Endothelial cell of umbilical vein (primary cell): Measurements from ENCODE around the gene CCBE1. TPM values are rescaled to one million over a fixed set of nuclear protein-coding genes. Genes with fewer than 3 reads are reported as not detected.

Experiments used
- BruUV-seq: library from RNA; stranded (reverse); fragments of 400-500 nt; replicated peaks from 2 replicates; lab custom pipeline; 2021; lab: Mats Ljungman, UMichigan
- CTCF ChIA-PET: fragments of 300-600, 350-600 bp; sonication (Branson Sonifier 250); formaldehyde crosslinking; loops from one replicate; lab custom pipeline; 2021; ENCODE audit warnings: antibody characterized with exemption, inconsistent platforms; lab: Charles Lee
- POLR2A ChIA-PET: fragments of 300-600, 350-600 bp; sonication (Branson Sonifier 250); formaldehyde crosslinking; loops from one replicate; lab custom pipeline; 2021; ENCODE audit warnings: antibody characterized with exemption, inconsistent platforms; lab: Charles Lee
- DNase-seq: peaks from one replicate; pipeline ENCODE4 v3.0.0-alpha.2; 2011; ENCODE audit warnings: low read depth, low spot score
- FAIRE-seq: peaks from 2 replicates; lab custom pipeline; 2011; peaks lifted over from hg19 to GRCh38; lab: Jason Lieb, UNC
- H2AFZ ChIP-seq: 2 replicates; pipeline ENCODE4 v1.6.0; 2012; ENCODE audit warnings: low read depth, low read length, control low read depth, inconsistent platforms
- H3K27ac ChIP-seq: 2 replicates; pipeline ENCODE4 v1.5.1; 2011; ENCODE audit warnings: low read depth, mild to moderate bottlenecking, control low read depth, low read length, moderate library complexity; ENCODE audit not compliant: insufficient read depth
- H3K27me3 ChIP-seq, 2 experiments: 2 replicates each; pipeline versions ENCODE4 v1.6.0 to v1.6.1; 2011; ENCODE audit warnings: low read length in 2 of 2, mixed read lengths in 1 of 2; ENCODE audit not compliant: control insufficient read depth in 2 of 2, insufficient read depth in 2 of 2
- H3K36me3 ChIP-seq, 2 experiments: 2 replicates in 1 of 2; 3 replicates in 1 of 2; pipeline ENCODE4 v1.5.1; 2011; ENCODE audit warnings: low read length in 2 of 2, mild to moderate bottlenecking in 1 of 2, moderate library complexity in 1 of 2; ENCODE audit not compliant: control insufficient read depth in 2 of 2, insufficient read depth in 2 of 2; ENCODE audit errors: extremely low read depth in 1 of 2
- H3K4me1 ChIP-seq: 3 replicates; pipeline ENCODE4 v1.5.1; 2011; ENCODE audit warnings: mild to moderate bottlenecking, low read length; ENCODE audit not compliant: control insufficient read depth, insufficient read depth; ENCODE audit errors: extremely low read depth
- H3K4me2 ChIP-seq: 2 replicates; pipeline ENCODE4 v1.6.1; 2011; ENCODE audit warnings: low read length, control low read depth, mixed read lengths; ENCODE audit not compliant: insufficient read depth
- H3K4me3 ChIP-seq, 3 experiments: fragments of 200-600 bp in 1 of 3; sonication (generic), shearing (Covaris generic) in 1 of 3; replicated peaks in 1 of 3; 2 replicates each; pipeline ENCODE4 v1.5.1; 2011 to 2016; ENCODE audit warnings: control low read depth in 3 of 3, low read length in 3 of 3, mild to moderate bottlenecking in 2 of 3, inconsistent platforms in 1 of 3, low read depth in 1 of 3, moderate library complexity in 1 of 3; ENCODE audit not compliant: insufficient read depth in 1 of 3
- H3K79me2 ChIP-seq: 2 replicates; pipeline ENCODE4 v1.6.0; 2012; ENCODE audit warnings: low read length, inconsistent platforms; ENCODE audit not compliant: control insufficient read depth, insufficient read depth
- H3K9ac ChIP-seq: replicated peaks from 2 replicates; pipeline ENCODE3; 2011; ENCODE audit warnings: low read length, control low read depth; ENCODE audit not compliant: insufficient read depth; ENCODE audit errors: extremely low read depth
- H3K9me1 ChIP-seq: replicated peaks from 3 replicates; pipeline ENCODE4 v1.6.0; 2011; ENCODE audit warnings: mild to moderate bottlenecking, low read length; ENCODE audit not compliant: control insufficient read depth, insufficient read depth; ENCODE audit errors: extremely low read depth
- H3K9me3 ChIP-seq: replicated peaks from 2 replicates; pipeline ENCODE4 v1.5.1; 2012; ENCODE audit warnings: low read length, inconsistent platforms; ENCODE audit not compliant: control insufficient read depth, insufficient read depth
- H4K20me1 ChIP-seq: replicated peaks from 2 replicates; pipeline ENCODE3; 2011; ENCODE audit warnings: mild to moderate bottlenecking, low read length; ENCODE audit not compliant: control insufficient read depth, insufficient read depth; ENCODE audit errors: extremely low read depth
- EZH2 ChIP-seq: IDR thresholded peaks from 2 replicates; pipeline ENCODE4 v1.6.1; 2012; ENCODE audit warnings: borderline replicate concordance, low read depth, mild to moderate bottlenecking, moderate library complexity, low read length, inconsistent platforms; ENCODE audit not compliant: severe bottlenecking
- FOS ChIP-seq: IDR thresholded peaks from 2 replicates; pipeline ENCODE4 v1.6.1; 2011; ENCODE audit warnings: mild to moderate bottlenecking, low read length, moderate library complexity, borderline replicate concordance; ENCODE audit not compliant: insufficient read depth
- GATA2 ChIP-seq: IDR thresholded peaks from 2 replicates; pipeline ENCODE4 v1.7.0; 2011; ENCODE audit warnings: low read depth, mild to moderate bottlenecking, moderate library complexity, mixed read lengths, low read length; ENCODE audit not compliant: insufficient read length, insufficient read depth
- JUN ChIP-seq: IDR thresholded peaks from 2 replicates; pipeline ENCODE4 v1.6.1; 2011; ENCODE audit warnings: borderline replicate concordance, low read depth; ENCODE audit not compliant: insufficient read length, insufficient read depth
- MYC ChIP-seq: IDR thresholded peaks from one replicate; pipeline ENCODE4 v1.6.1; 2011; ENCODE audit warnings: mild to moderate bottlenecking, low read depth, low read length
- POLR2A ChIP-seq: IDR thresholded peaks from 2 replicates; pipeline ENCODE4 v1.6.1; 2012; ENCODE audit warnings: low read depth, mild to moderate bottlenecking, control low read depth, low read length
- POLR2AphosphoS5 ChIP-seq: IDR thresholded peaks from 2 replicates; pipeline ENCODE4 v1.6.1; 2012; ENCODE audit warnings: low read depth, mild to moderate bottlenecking, control low read depth, low read length, moderate library complexity; ENCODE audit not compliant: insufficient read depth
- dilution Hi-C: fragments of 300-500 bp; cut with MboI; formaldehyde crosslinking; loops from one replicate; pipeline ENCODE4 v1.15.0; 2019; ENCODE audit warnings: low sequenced_read_pairs; ENCODE audit not compliant: extremely low pct_ligation_motif_present
- intact Hi-C: fragments of 100-400 bp; cut with micrococcal nuclease; formaldehyde crosslinking; loops from one replicate; pipeline ENCODE4 v1.10.0; 2022
- polyA plus RNA-seq, 4 experiments: library from polyadenylated mRNA; depleted of rRNA in 3 of 4; stranded (reverse) in 3 of 4; unstranded in 1 of 4; fragments of >200 nt; gene quantifications; 2 replicates each; pipeline versions ENCODE4 v1.2.1 to v1.2.3, GENCODE V29; 2011 to 2012; ENCODE audit warnings: missing spikeins in 1 of 4
- total RNA-seq: library from RNA; stranded (reverse); gene quantifications from 2 replicates; pipeline ENCODE4 v1.2.3, GENCODE V29; 2021
- TF ChIP-seq, protein P1 (sequence below): IDR thresholded peaks from 2 replicates; pipeline ENCODE4 v1.6.1; 2011; ENCODE audit not compliant: insufficient read depth, insufficient read length
- TF ChIP-seq, protein P2 (sequence below), 2 donors: IDR thresholded peaks; 1 replicate in 1 of 2; 2 replicates in 1 of 2; pipeline ENCODE4 v1.5.1; 2011; ENCODE audit warnings: low read length in 2 of 2, mild to moderate bottlenecking in 2 of 2, moderate library complexity in 2 of 2, control low read depth in 1 of 2, inconsistent platforms in 1 of 2, low read depth in 1 of 2; ENCODE audit not compliant: insufficient read depth in 1 of 2; ENCODE audit errors: extremely low read depth in 1 of 2

Gene CCBE1
- total and polyA plus RNA-seq, 2 donors (not counting 3 experiments of a cell fraction or from before 2014, with no cell fraction given): 0.04 TPM; not detected in 1

- Histone ChIP-seq H3K9me1 (no peaks in the 10 kb centered on the region), H4K20me1 (no peaks in the 10 kb centered on the region), H2AFZ (no peak overlapping the region), H3K4me3 (no peak overlapping the region), H3K79me2 (no peaks in the 10 kb centered on the region), H3K9me3 (no peaks in the 10 kb centered on the region), H3K27ac (no peak overlapping the region), H3K4me1 (no peaks in the 10 kb centered on the region), H3K4me2 (no peak overlapping the region), H3K27me3 (no peaks in the 10 kb centered on the region), H3K36me3 (no peaks in the 10 kb centered on the region), H3K9ac (no peak overlapping the region)
- ChIA-PET CTCF (interaction anchor here (0.6 to 11.3 kb wide), 9 partner anchors 11 to 410 kb away, joined by 3 to 129 read pairs (median 6); partner anchors contain the start of gene CCBE1), POLR2A (no interaction called here)
- DNase-seq: no peak
- FAIRE-seq: no peak
- dilution Hi-C loops (no loop called here), intact Hi-C loops (no loop called here)
- BruUV-seq: no TSS peak
- TF ChIP-seq, protein P1, sequence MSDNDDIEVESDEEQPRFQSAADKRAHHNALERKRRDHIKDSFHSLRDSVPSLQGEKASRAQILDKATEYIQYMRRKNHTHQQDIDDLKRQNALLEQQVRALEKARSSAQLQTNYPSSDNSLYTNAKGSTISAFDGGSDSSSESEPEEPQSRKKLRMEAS: no peak
- TF ChIP-seq EZH2 (no peak), POLR2AphosphoS5 (no peak), POLR2A (no peak), FOS (no peak), MYC (no peak), JUN (no peak), GATA2 (no peak)
- TF ChIP-seq, protein P2, sequence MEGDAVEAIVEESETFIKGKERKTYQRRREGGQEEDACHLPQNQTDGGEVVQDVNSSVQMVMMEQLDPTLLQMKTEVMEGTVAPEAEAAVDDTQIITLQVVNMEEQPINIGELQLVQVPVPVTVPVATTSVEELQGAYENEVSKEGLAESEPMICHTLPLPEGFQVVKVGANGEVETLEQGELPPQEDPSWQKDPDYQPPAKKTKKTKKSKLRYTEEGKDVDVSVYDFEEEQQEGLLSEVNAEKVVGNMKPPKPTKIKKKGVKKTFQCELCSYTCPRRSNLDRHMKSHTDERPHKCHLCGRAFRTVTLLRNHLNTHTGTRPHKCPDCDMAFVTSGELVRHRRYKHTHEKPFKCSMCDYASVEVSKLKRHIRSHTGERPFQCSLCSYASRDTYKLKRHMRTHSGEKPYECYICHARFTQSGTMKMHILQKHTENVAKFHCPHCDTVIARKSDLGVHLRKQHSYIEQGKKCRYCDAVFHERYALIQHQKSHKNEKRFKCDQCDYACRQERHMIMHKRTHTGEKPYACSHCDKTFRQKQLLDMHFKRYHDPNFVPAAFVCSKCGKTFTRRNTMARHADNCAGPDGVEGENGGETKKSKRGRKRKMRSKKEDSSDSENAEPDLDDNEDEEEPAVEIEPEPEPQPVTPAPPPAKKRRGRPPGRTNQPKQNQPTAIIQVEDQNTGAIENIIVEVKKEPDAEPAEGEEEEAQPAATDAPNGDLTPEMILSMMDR (IDR thresholded peaks at IDR 0.05; ENCODE audit: extremely low read depth in 1 of 2, insufficient read depth in 1 of 2, low read depth in 1 of 2, low read length in 2 of 2): no peak
Observed at GRCh38 chr18:59718464-59719157, 21.4 kb upstream of the CCBE1 start.
